Dermis blood vessel endothelial cell (primary cell): ENCODE results near the gene SETDB1. TPM values are rescaled to one million over a fixed set of nuclear protein-coding genes. Genes with fewer than 3 reads are reported as not detected.

Experiments used
- DNase-seq: peaks from one replicate; pipeline ENCODE4 v3.0.0; 2010
- total RNA-seq: library from RNA; depleted of rRNA; stranded (reverse); fragments of >200 nt; gene quantifications from 2 replicates; pipeline ENCODE4 v1.2.3, GENCODE V29; 2014

Gene SETDB1
- total RNA-seq, 1 donor from 2014 or later, result 38.1 TPM

GRCh38 chr1:151005729-151006319 is 79.7 kb downstream of the SETDB1 start:
- peak; percentile 25 for DNase-seq

GRCh38 chr1:151006327-151007052 is 80.3 kb downstream of the SETDB1 start, which contains the start of gene MINDY1:
MINDY1 (minus strand) TSS chr1:151006902; CDS start chr1:151002617, 4,285 bp downstream.
- DNase-seq, result peak; percentile 90

GRCh38 chr1:151007853-151008243 is 81.7 kb downstream of the SETDB1 start:
- no peak for DNase-seq

GRCh38 chr1:151008244-151009205 is 82.4 kb downstream of the SETDB1 start, which contains the start of gene PRUNE1:
PRUNE1 (plus strand) TSS chr1:151008449; CDS start chr1:151008633, 184 bp downstream.
- peak; percentile 99 for DNase-seq

GRCh38 chr1:151009206-151009587 is 83.0 kb downstream of the SETDB1 start:
- DNase-seq, result no peak

- DNase-seq, result no peak
Observed at GRCh38 chr1:151009674-151010345, 83.6 kb downstream of the SETDB1 start.

- DNase-seq, result no peak
Observed at GRCh38 chr1:151010346-151010726, 84.2 kb downstream of the SETDB1 start.

GRCh38 chr1:151011154-151011850 is 85.1 kb downstream of the SETDB1 start:
- DNase-seq, result no peak

GRCh38 chr1:151012684-151013471 is 86.7 kb downstream of the SETDB1 start:
- no peak for DNase-seq

GRCh38 chr1:151013518-151013917 is 87.4 kb downstream of the SETDB1 start:
- DNase-seq, result no peak

Other genes starting within 250 kb of the SETDB1 start
- 17.4 and 24.8 TPM in 2 replicates for gene GOLPH3L, start 229.2 kb upstream of the SETDB1 start, total RNA-seq
- gene HORMAD1, start 205.5 kb upstream of the SETDB1 start, total RNA-seq, result 0.17 TPM in 1 of 2 replicates, not detected in the other
- 57.5 and 63.3 TPM in 2 replicates for gene CTSS, start 160.6 kb upstream of the SETDB1 start, total RNA-seq
- gene CTSK, start 118.1 kb upstream of the SETDB1 start, total RNA-seq, result 0.68 and 0.84 TPM in 2 replicates
- 30.5 and 41.6 TPM in 2 replicates for gene ARNT, start 49.8 kb upstream of the SETDB1 start, total RNA-seq
- gene CTXND2, start 39.2 kb upstream of the SETDB1 start, total RNA-seq, result not detected in 2 replicates
- 71.6 and 96.6 TPM in 2 replicates for gene CERS2, start 48.5 kb downstream of the SETDB1 start, total RNA-seq
- gene ANXA9, start 55.9 kb downstream of the SETDB1 start, total RNA-seq, result not detected in 2 replicates
- 10.0 and 15.0 TPM in 2 replicates for gene MINDY1, start 80.5 kb downstream of the SETDB1 start, total RNA-seq
- gene PRUNE1, start 82.1 kb downstream of the SETDB1 start, total RNA-seq, result 6.0 and 8.7 TPM in 2 replicates
- gene BNIPL, start 110.2 kb downstream of the SETDB1 start, total RNA-seq, result 0.17 and 0.33 TPM in 2 replicates
- gene C1orf56, start 121.4 kb downstream of the SETDB1 start, total RNA-seq, result 1.1 and 1.4 TPM in 2 replicates
- 63.1 and 78.6 TPM in 2 replicates for gene CDC42SE1, start 133.3 kb downstream of the SETDB1 start, total RNA-seq
- 1.2 and 3.6 TPM in 2 replicates for gene MLLT11, start 134.0 kb downstream of the SETDB1 start, total RNA-seq
- 6.3 and 10.7 TPM in 2 replicates for gene GABPB2, start 144.4 kb downstream of the SETDB1 start, total RNA-seq
- 21.3 and 33.4 TPM in 2 replicates for gene SEMA6C, start 220.3 kb downstream of the SETDB1 start, total RNA-seq
- gene TNFAIP8L2, start 230.3 kb downstream of the SETDB1 start, total RNA-seq, result 0.14 TPM in 1 of 2 replicates, not detected in the other
- gene LYSMD1, start 239.5 kb downstream of the SETDB1 start, total RNA-seq, result 3.3 and 5.3 TPM in 2 replicates
- gene SCNM1, start 239.8 kb downstream of the SETDB1 start, total RNA-seq, result 21.1 and 23.8 TPM in 2 replicates
- gene TMOD4, start 249.6 kb downstream of the SETDB1 start, total RNA-seq, result 0.56 TPM in 1 of 2 replicates, not detected in the other